GM18909 (cell line): ENCODE results near the gene MYO1B.

Experiments
- ATAC-seq: cut with Tn5 transposase; IDR thresholded peaks from one replicate; pipeline ENCODE4 v1.9.1; 2021; ENCODE audit warnings: mild to moderate bottlenecking; ENCODE audit not compliant: unreplicated experiment, poor library complexity

Gene MYO1B

GRCh38 chr2:191292869-191293268 is 47.7 kb downstream of the MYO1B start:
- ATAC-seq: no peak

GRCh38 chr2:191295088-191295487 is 49.9 kb downstream of the MYO1B start:
- no peak for ATAC-seq

GRCh38 chr2:191296083-191297006 is 51.1 kb downstream of the MYO1B start:
- ATAC-seq: no peak

GRCh38 chr2:191297033-191297432 is 51.8 kb downstream of the MYO1B start:
- no peak for ATAC-seq

GRCh38 chr2:191298306-191298705 is 53.1 kb downstream of the MYO1B start:
- ATAC-seq: no peak

GRCh38 chr2:191299010-191299409 is 53.8 kb downstream of the MYO1B start:
- ATAC-seq: no peak

GRCh38 chr2:191299866-191300265 is 54.7 kb downstream of the MYO1B start:
- no peak for ATAC-seq

GRCh38 chr2:191301971-191302370 is 56.8 kb downstream of the MYO1B start:
- no peak for ATAC-seq

- peak; percentile 68 for ATAC-seq
These were observed 57.4 kb downstream of the MYO1B start for GRCh38 chr2:191302459-191303139.

GRCh38 chr2:191303140-191304005 is 58.2 kb downstream of the MYO1B start:
- ATAC-seq: no peak

- ATAC-seq: no peak
These were observed 60.0 kb downstream of the MYO1B start for GRCh38 chr2:191304939-191305875.

GRCh38 chr2:191308026-191308425 is 62.8 kb downstream of the MYO1B start:
- ATAC-seq: no peak

- no peak for ATAC-seq
These were observed 66.0 kb downstream of the MYO1B start for GRCh38 chr2:191311156-191311555.

GRCh38 chr2:191311627-191312026 is 66.4 kb downstream of the MYO1B start:
- no peak for ATAC-seq

- no peak for ATAC-seq
These were observed 67.0 kb downstream of the MYO1B start for GRCh38 chr2:191312163-191312562.

GRCh38 chr2:191312662-191313061 is 67.5 kb downstream of the MYO1B start:
- no peak for ATAC-seq

- no peak for ATAC-seq
These were observed 69.6 kb downstream of the MYO1B start for GRCh38 chr2:191314697-191315364.

- no peak for ATAC-seq
These were observed 70.2 kb downstream of the MYO1B start for GRCh38 chr2:191315365-191315752.
